NCI-H1092 (cell line): ENCODE data around the gene SYNGR4.
"Not testable (repeated sequence)": the region's sequence is repeated elsewhere in the genome, so short reads cannot be mapped to it uniquely, and the experiment has no call there.

Source experiments
- DNase-seq: peaks from one replicate; lab custom pipeline; 2025; lab: John Stamatoyannopoulos, UW

The SYNGR4 gene

GRCh38 chr19:48363810-48364597 is at the start of gene SYNGR4, which contains the start of gene TMEM143:
TSS of gene SYNGR4 (plus strand) at chr19:48364367. CDS start at chr19:48365843, 1,476 bp downstream.
TSS of gene TMEM143 (minus strand) at chr19:48363940. CDS start at chr19:48363920, 20 bp downstream.
- DNase-seq = peak; percentile 98

- no peak for DNase-seq
Measured at GRCh38 chr19:48315712-48316111, 48.5 kb upstream of the SYNGR4 start.

DNA sequence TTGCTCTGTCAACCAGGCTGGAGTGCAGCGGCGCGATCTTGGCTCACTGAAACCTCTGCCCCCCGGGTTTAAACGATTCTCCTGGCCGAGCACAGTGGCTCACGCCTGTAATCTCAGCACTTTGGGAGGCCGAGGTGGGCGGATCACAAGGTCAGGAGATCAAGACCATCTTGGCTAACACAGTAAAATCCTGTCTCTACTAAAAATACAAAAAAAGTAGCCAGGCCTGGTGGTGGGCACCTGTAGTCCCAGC is 46.5 kb upstream of the SYNGR4 start:
- DNase-seq = not testable (repeated sequence)

DNA sequence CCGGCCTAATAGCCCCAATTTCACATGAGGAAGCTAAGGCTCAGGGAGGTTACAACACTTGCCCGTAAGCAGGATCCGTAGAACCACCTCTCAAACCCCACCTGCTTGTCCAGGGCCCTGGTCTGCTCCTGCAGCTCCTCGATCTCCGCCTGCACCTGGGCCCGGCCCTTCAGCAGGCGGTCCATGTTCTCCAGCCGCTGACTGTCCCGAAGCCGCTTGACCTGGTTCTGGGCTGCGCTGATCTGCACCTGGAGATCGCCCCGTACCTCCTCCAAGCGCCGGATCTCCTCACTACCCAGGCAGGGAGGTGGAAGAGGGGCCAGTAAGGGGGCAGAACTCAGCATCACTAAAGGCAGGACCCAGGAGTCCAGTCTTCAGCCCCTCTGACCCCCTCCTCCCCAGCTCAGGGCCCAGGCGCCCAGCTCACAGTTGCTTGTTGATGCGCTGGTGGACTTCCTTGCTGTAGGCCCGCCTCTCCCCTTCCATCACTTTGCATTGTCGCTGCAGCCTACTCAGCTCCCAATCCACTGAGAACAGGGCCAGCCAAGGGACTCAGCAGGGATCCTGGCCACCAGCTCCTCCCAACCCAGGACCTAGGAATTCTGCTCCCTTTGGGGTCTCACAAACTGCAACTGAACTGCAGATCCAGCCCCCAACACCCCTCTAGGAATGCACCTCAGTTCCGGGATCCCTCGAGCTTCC is 45.7 kb upstream of the SYNGR4 start:
- DNase-seq = no peak

DNA sequence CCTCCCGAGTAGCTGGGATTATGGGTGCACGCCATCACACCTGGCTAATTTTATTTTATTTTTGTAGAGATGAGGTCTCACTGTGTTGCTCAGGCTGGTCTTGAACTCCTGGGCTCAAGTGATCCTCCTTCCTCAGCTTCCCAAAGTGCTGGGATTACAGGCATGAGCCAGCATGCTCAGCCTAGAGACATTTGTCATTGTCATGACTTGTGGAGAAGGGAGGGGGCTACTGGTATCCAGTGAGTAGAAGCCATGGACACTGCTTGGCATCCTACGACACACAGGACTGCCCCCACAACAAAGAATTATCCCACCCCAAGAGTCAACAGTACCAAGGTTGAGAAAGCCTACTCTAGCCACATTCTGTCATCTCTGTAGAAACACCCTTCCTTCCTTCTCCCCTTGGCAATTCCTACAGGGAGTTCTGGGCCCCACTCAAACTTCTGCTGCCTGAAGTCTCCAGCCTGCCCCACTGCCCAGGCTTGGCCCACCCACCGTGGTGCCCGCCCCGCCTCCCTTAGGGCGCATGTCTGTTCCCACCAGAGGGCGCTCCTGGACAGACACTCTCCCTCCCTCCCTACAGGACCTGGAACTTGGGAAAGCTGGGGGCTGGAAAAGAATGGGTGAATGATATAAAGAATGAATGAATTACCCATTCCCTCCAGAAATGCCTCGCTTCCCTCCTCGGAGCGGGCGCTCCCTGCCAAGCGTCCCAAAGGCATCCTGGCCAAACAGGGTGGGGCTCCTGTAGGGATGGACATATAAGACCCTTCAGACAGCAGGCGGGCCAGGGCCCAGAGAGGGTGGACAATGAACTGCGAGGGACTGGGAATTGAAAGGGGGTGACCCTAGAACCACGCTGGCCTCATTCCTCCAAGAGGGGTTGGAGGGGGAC is 44.3 kb upstream of the SYNGR4 start:
- peak; percentile 33 for DNase-seq

DNA sequence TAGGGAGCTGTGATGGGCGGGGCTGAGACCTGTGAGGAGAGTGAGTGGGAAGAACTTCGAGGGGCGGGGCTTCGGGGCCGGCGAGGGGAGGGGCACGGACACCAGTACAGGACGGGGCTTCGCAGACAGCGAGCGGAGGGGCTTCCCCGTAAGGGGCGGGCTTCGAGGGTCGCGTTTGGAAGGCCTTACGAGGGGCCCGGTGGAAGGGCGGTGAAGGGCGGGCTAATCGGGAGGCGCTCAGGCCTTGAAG is 42.9 kb upstream of the SYNGR4 start:
- peak; percentile 83 for DNase-seq

- peak; percentile 92 for DNase-seq
Measured at GRCh38 chr19:48321622-48322591, 42.3 kb upstream of the SYNGR4 start.

DNA sequence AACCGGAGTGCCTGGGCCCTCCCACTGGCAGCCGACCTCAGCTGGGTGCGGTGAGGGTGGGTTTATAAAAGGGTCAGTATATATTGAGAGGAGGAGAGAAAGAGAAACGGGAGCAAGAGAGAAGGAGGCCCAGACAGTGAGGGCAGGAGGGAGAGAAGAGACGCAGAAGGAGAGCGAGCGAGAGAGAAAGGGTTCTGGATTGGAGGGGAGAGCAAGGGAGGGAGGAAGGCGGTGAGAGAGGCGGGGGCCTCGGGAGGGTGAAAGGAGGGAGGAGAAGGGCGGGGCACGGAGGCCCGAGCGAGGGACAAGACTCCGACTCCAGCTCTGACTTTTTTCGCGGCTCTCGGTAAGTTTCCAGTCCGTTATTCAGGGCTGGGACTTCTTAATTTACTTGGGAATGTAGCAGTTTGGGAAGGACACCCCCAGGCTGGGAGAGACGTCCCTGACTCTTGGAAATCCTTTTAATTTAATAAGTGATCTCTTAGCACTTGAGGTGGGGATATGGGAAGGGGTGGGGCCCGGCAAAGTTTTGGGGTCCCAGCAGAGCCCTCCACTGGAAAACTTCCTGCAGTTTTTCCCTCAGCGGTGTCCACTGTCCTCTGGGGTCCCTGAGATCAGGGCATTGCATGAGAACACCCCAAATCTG is 38.8 kb upstream of the SYNGR4 start, which contains the start of gene EMP3:
EMP3 (plus strand) TSS at position 288 of the 646 bp plus-strand sequence. CDS start 1,293 bp downstream, outside the sequence.
- DNase-seq = no peak

GRCh38 chr19:48329167-48329891 is 34.8 kb upstream of the SYNGR4 start:
- no peak for DNase-seq

DNA sequence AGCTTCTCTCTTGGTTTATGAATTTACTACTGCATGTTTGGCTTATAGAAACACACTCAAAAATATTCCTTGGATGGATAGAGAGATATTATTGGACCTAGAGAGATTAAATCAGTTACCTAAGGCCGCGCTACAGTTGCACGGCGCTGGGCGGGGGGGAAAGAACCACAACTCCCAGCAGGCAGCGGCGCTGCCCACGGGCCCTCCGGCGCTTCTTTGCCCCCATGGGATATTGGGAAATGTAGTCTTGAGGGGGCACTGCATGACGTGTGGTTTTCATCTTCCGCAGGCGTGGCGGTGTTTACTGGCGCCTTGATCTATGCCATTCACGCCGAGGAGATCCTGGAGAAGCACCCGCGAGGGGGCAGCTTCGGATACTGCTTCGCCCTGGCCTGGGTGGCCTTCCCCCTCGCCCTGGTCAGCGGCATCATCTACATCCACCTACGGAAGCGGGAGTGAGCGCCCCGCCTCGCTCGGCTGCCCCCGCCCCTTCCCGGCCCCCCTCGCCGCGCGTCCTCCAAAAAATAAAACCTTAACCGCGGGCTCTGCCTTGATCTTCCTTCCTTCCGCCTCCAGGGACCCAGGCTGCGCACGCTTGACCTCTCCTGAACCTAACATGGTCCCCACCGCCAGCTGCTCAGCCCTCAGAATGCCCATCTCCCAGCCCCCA is 34.0 kb upstream of the SYNGR4 start:
- DNase-seq = peak; percentile 83

DNA sequence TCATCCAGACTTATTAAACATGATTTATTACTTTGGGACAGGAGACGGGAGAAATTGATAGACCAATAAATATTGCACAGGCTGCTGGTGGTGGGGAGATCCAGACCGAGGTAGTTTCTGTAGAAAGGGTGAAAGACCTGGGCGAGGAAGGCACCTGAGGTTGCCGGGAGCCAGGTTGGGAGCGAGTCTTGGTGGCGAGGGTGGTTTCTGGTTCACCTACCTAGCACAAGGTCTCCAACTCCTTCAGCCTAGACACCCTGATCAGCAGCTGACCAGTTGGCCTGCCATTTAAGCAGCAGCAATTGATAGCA is 31.9 kb upstream of the SYNGR4 start:
- no peak for DNase-seq

DNA sequence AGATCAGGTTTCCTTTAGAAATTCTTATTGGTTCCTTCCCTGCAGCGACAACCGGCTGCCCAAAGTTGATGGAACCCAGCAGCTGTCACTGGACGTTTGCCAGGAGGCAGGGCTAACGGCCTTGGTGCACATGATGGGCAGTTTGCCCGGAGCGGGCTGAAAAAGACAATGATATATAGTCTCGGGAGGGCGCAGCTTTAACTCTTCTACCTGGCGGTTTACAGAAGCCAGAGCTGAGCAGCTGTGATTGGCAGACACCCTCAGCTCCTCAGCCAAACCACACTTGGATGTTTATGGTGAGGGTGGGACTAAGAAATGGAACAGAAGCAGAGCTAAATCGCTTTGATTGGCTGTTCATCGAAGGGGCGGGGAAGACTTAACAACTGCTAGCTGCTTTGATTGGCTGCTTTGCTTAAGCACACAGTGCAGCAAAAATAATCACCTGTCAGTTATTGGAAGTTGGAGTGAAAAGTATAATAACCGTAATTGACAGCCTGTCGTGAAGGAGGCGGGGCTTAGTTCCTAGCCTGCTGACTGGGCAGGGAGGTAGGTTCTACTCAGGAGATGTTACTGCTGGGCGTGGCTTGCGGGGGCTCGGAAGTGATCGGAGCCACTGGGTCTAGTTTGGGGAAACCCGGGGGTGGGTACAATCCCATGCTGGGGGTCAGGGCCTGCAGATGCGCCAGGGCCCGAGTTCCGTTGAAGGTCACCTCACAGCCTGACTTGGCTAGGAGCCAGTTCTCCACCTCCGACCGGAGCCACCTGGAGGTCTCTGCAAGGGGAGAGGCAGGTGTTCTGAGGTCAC is 31.3 kb upstream of the SYNGR4 start:
- peak; percentile 99 for DNase-seq

DNA sequence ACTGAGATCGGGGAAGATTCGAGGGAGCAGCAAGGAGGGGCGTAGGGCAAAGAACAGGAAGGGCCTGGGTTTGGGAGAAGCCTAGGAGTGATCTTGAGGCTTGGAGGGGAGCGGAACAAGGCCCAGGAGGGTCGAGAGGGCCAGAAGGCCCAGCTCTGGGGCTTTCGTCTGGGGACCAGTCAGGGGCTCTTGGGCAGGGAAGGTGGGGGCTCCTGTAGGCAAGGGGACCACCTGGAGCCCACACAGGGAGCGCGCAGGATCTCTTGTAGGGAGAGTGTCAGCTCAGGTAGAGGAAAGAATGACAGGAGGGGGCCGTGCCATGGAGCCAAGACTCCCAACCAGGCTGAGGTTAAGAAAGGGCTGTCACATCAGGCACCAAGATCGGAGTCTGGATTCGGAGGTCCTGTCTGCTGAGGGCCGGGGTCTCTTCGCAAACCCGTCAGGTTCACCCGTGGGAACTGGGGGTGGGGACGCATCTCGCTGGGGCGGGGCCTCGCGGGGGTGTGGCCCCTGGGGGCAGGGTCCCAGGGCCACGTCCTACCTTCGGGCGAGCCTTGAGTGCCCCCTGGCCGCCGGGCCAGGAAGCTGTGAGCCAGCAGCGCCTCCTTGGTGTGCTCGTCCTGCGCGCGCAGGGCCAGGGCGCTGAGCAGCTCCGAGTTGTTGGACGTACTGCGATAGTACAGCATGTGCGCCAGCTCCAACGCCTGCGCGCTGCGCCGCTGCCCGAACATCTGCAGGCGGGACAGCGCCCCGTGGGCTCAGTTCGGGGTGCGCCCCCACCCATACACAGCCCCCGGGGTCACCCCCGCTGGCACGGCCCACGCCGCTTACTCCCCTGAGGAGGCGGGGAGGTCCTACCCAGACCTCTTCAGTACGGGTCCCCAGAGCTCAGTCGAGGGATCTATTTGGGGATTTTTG is 30.4 kb upstream of the SYNGR4 start:
- DNase-seq = peak; percentile 76

GRCh38 chr19:48338253-48338755 is 25.9 kb upstream of the SYNGR4 start:
- no peak for DNase-seq

GRCh38 chr19:48338802-48339503 is 25.2 kb upstream of the SYNGR4 start:
- DNase-seq = no peak

DNA sequence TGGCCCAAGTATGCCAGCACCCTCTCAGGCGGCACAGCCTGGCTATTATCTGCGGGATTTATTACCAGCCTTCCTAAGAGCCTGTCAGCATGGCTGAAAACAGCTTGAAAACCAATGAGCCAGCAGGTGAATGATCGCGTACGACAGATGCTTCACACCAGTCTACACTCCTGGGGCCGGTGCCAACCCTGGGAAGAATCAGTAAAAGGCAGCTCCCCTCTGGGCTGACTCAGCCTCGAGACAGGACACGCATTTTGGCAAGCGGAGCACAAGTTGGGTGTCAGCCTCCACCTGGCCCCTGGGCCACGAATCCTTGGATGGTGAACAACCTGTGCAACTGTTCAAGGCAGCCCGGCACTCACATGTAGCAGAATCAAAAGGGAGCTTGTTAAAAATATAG is 23.2 kb upstream of the SYNGR4 start:
- DNase-seq = peak; percentile 75
